Lung (tissue), 12 donors: ENCODE results near the gene ZNF580. TPM values are rescaled to one million over a fixed set of nuclear protein-coding genes. Genes with fewer than 3 reads are reported as not detected.

Experiments used
- ATAC-seq: fragments of 200-7000 bp; cut with Tn5 transposase; one replicate; pipeline ENCODE4 v1.9.1; 2020; ENCODE audit warnings: moderate number of reproducible peaks; ENCODE audit not compliant: insufficient read depth, low FRiP score
- DNase-seq, 3 donors: peaks; one replicate each; pipeline ENCODE4 v3.0.0-alpha.2; 2013 to 2017
- H3K27ac ChIP-seq, 2 donors: one replicate each; pipeline ENCODE4 v1.5.1; 2013; ENCODE audit warnings: mild to moderate bottlenecking in 2 of 2, moderate library complexity in 2 of 2, control low read depth in 1 of 2, inconsistent platforms in 1 of 2, low read depth in 1 of 2, low read length in 1 of 2
- H3K27me3 ChIP-seq, 3 donors: one replicate each; pipeline ENCODE4 v1.5.1; 2013; ENCODE audit warnings: low read length in 2 of 3; ENCODE audit not compliant: control insufficient read depth in 3 of 3, insufficient read depth in 3 of 3
- H3K36me3 ChIP-seq, 4 donors: one replicate each; pipeline ENCODE4 v1.5.1; 2013; ENCODE audit warnings: low read length in 4 of 4, mild to moderate bottlenecking in 1 of 4, moderate library complexity in 1 of 4; ENCODE audit not compliant: control insufficient read depth in 4 of 4, insufficient read depth in 4 of 4
- H3K4me1 ChIP-seq, 5 donors: one replicate each; pipeline ENCODE4 v1.5.1; 2013; ENCODE audit warnings: low read length in 5 of 5, mild to moderate bottlenecking in 2 of 5, moderate library complexity in 1 of 5; ENCODE audit not compliant: control insufficient read depth in 5 of 5, insufficient read depth in 5 of 5
- H3K4me3 ChIP-seq: one replicate; pipeline ENCODE4 v1.5.1; 2013; ENCODE audit warnings: mild to moderate bottlenecking, control low read depth, moderate library complexity
- H3K9ac ChIP-seq, 2 donors: one replicate each; pipeline ENCODE4 v1.5.1; 2013; ENCODE audit warnings: low read length in 2 of 2, control low read depth in 1 of 2; ENCODE audit not compliant: insufficient read depth in 1 of 2
- H3K9me3 ChIP-seq, 4 donors: one replicate each; pipeline ENCODE4 v1.5.1; 2013; ENCODE audit warnings: low read length in 3 of 4, mild to moderate bottlenecking in 1 of 4, moderate library complexity in 1 of 4; ENCODE audit not compliant: control insufficient read depth in 4 of 4, insufficient read depth in 3 of 4
- CTCF ChIP-seq: IDR thresholded peaks from 2 replicates; pipeline ENCODE4 v1.5.1; 2012; ENCODE audit warnings: mild to moderate bottlenecking; ENCODE audit errors: control extremely low read depth, extremely low read depth
- WGBS, 2 donors: extraction: QIAGEN DNeasy Blood & Tissue Kit; methylation state at CpG; one replicate each; pipeline ENCODE4 v1.1.7; 2013; 5-methylcytosine and 5-hydroxymethylcytosine counted together
- polyA plus RNA-seq, 2 donors: library from polyadenylated mRNA; stranded (reverse); fragments of 200-250 nt; gene quantifications; one replicate each; pipeline ENCODE4 v1.2.1, GENCODE V29; 2013
- total RNA-seq, 2 donors: library from RNA; depleted of rRNA in 1 of 2; stranded (reverse); fragments of >200 nt in 1 of 2; gene quantifications; one replicate each; pipeline ENCODE4 v1.2.1, GENCODE V29; 2014 to 2021
- donor health status: control.
- donor health status: control.
- donor health status: Bipolar disorder and iron deficiency.
- donor health status: healthy.
- donor health status: DM: yes; HTN: yes; CAD: no.

Gene ZNF580
- total and polyA plus RNA-seq, 4 donors = 11.1 to 41.3 (median 30.8) TPM

- Histone ChIP-seq H3K9ac (peak overlapping the region; percentile 70 to 88), H3K27ac (no peak overlapping the region), H3K27me3 (no peaks in the 10 kb centered on the region), H3K9me3 (no peaks in the 10 kb centered on the region), H3K4me1 (peaks cover 13 to 31% (median 20%) of the 10 kb centered on the region in 5 donors), H3K4me3 (no peak overlapping the region), H3K36me3 (peaks cover 9 to 27% (median 12%) of the 10 kb centered on the region in 4 donors)
- DNase-seq = no peak
- no peak for ATAC-seq
- TF ChIP-seq CTCF = no peak
- WGBS, 2 donors = 53 to 56% methylated on average over 7 of the region's 7 CpGs
Measured at GRCh38 chr19:55656552-55656951, 15.8 kb downstream of the ZNF580 start.

- Histone ChIP-seq H3K27me3 (no peaks in the 10 kb centered on the region), H3K4me1 (peaks cover 13 to 31% (median 20%) of the 10 kb centered on the region in 5 donors), H3K4me3 (no peak overlapping the region), H3K9me3 (no peaks in the 10 kb centered on the region), H3K27ac (no peak overlapping the region), H3K36me3 (peaks cover 12 to 34% (median 15%) of the 10 kb centered on the region in 4 donors), H3K9ac (peak overlapping the region in 1 of 2 donors; percentile 70)
- DNase-seq (no peak), ATAC-seq (no peak)
- TF ChIP-seq CTCF = no peak
- WGBS, 2 donors = 43 to 53% methylated on average over 18 of the region's 18 CpGs
Measured at GRCh38 chr19:55656988-55657747, 16.4 kb downstream of the ZNF580 start.

- no peak for TF ChIP-seq CTCF
- no peaks in the 10 kb centered on the region for H3K9me3 ChIP-seq
- no peaks in the 10 kb centered on the region for H3K27me3 ChIP-seq
- no peak overlapping the region for H3K4me3 ChIP-seq
- no peak overlapping the region for H3K9ac ChIP-seq
- WGBS, 2 donors = 92 to 94% methylated on average over 37 of the region's 37 CpGs
- DNase-seq (no peak), ATAC-seq (no peak)
- peaks cover 13 to 31% (median 20%) of the 10 kb centered on the region in 5 donors for H3K4me1 ChIP-seq
- H3K36me3 ChIP-seq = peaks cover 14 to 49% (median 27%) of the 10 kb centered on the region in 4 donors
- H3K27ac ChIP-seq = no peak overlapping the region
Measured at GRCh38 chr19:55658846-55659459, 18.2 kb downstream of the ZNF580 start.
